Gastrocnemius medialis (tissue), 4 donors: ENCODE measurements around the gene WIZ. TPM values are rescaled to one million over a fixed set of nuclear protein-coding genes. Genes with fewer than 3 reads are reported as not detected.

ENCODE experiments used
- ATAC-seq, 2 donors: fragments of 150-250 bp; one replicate each; pipeline ENCODE4 v1.9.1; 2016
- DNase-seq, 2 donors: peaks; one replicate each; pipeline ENCODE4 v3.0.0-alpha.2; 2019
- H3K27ac ChIP-seq, 4 donors: fragments of 200-600 bp; sonication (generic); 1 replicate in 1 of 4; 2 replicates in 3 of 4; pipeline ENCODE4 v1.5.1; 2016 to 2018; ENCODE audit warnings: mild to moderate bottlenecking in 2 of 4, moderate library complexity in 1 of 4
- H3K27me3 ChIP-seq, 3 donors: fragments of 200-600 bp; sonication (generic) in 2 of 3; 1 replicate in 1 of 3; 2 replicates in 2 of 3; pipeline versions ENCODE4 v1.5.1 to v1.6.0; 2016 to 2019; ENCODE audit warnings: mild to moderate bottlenecking in 1 of 3, moderate library complexity in 1 of 3
- H3K36me3 ChIP-seq, 2 donors: fragments of 200-600 bp; sonication (generic) in 1 of 2; one replicate each; pipeline ENCODE4 v1.5.1; 2017 to 2018
- H3K4me1 ChIP-seq, 2 donors: fragments of 200-600 bp; sonication (generic) in 1 of 2; one replicate each; pipeline ENCODE4 v1.5.1; 2016 to 2017; ENCODE audit warnings: mild to moderate bottlenecking in 2 of 2
- H3K4me3 ChIP-seq, 4 donors: fragments of 200-600 bp; sonication (generic) in 3 of 4; 1 replicate in 1 of 4; 2 replicates in 3 of 4; pipeline ENCODE4 v1.5.1; 2016 to 2019; ENCODE audit warnings: mild to moderate bottlenecking in 2 of 4
- H3K9me3 ChIP-seq, 3 donors: fragments of 200-600 bp; sonication (generic) in 2 of 3; 1 replicate in 1 of 3; 2 replicates in 2 of 3; pipeline ENCODE4 v1.5.1; 2016 to 2019
- CTCF ChIP-seq, 5 experiments: fragments of 450-650 bp in 3 of 5; fragments of 200-600 bp in 2 of 5; sonication (generic) in 2 of 5; IDR thresholded peaks in 4 of 5; conservative IDR thresholded peaks in 1 of 5; 1 replicate in 4 of 5; 2 replicates in 1 of 5; pipeline ENCODE4 v1.5.1; 2016 to 2019; ENCODE audit warnings: antibody characterized with exemption in 5 of 5, mild to moderate bottlenecking in 3 of 5, moderate library complexity in 3 of 5
- POLR2A ChIP-seq, 2 donors: fragments of 450-650 bp; IDR thresholded peaks; one replicate each; pipeline ENCODE4 v1.6.1; 2017; ENCODE audit warnings: antibody characterized with exemption in 2 of 2, mild to moderate bottlenecking in 2 of 2, moderate library complexity in 2 of 2
- in situ Hi-C, 4 donors: fragments of 200-750 bp; cut with MboI; loops; one replicate each; pipeline versions ENCODE4 v1.15.0 to v1.8.0; 2017; ENCODE audit warnings: low sequenced_read_pairs in 4 of 4
- intact Hi-C: fragments of 100-400 bp; cut with DNase I; formaldehyde crosslinking; loops from one replicate; pipeline ENCODE4 v1.15.1; 2023; ENCODE audit warnings: low total_unique reads
- total RNA-seq, 4 donors: library from RNA; depleted of rRNA; stranded (reverse); fragments of >200 nt; gene quantifications; one replicate each; pipeline versions ENCODE4 v1.1.0 to v1.2.3, GENCODE V29; 2016

The WIZ gene
- total RNA-seq, 4 donors from 2014 or later: 28.0 to 40.6 (median 32.5) TPM

- peak overlapping the region; percentile 92 to 99 (median 96) for H3K27ac ChIP-seq
- in situ Hi-C loops: loop anchor here (10.0 to 25.0 kb wide), 3 partner anchors 60 to 187 kb away; no protein-coding TSS in a partner anchor
- ATAC-seq: peak; percentile 40 to 48
- H3K27me3 ChIP-seq: no peaks in the 10 kb centered on the region
- TF ChIP-seq POLR2A (IDR thresholded peaks at IDR 0.05): peak in 1 of 2 donors; percentile 48
- TF ChIP-seq CTCF (IDR thresholded peaks at IDR 0.05 in 4 of 5, conservative IDR thresholded peaks at IDR 0.05 in 1 of 5): no peak
- peaks cover 46 to 48% of the 10 kb centered on the region in 2 donors for H3K4me1 ChIP-seq
- intact Hi-C loops: loop anchor here (5.0 kb wide), 1 partner anchor 182 kb away; no protein-coding TSS in a partner anchor
- peak overlapping the region; percentile 12 to 37 (median 21) for H3K4me3 ChIP-seq
- H3K36me3 ChIP-seq: peaks cover 0 to 39% of the 10 kb centered on the region in 2 donors
- H3K9me3 ChIP-seq: no peaks in the 10 kb centered on the region
- DNase-seq: peak; percentile 81 to 85
Observed at GRCh38 chr19:15374796-15375440, 74.8 kb downstream of the WIZ start.

DNA sequence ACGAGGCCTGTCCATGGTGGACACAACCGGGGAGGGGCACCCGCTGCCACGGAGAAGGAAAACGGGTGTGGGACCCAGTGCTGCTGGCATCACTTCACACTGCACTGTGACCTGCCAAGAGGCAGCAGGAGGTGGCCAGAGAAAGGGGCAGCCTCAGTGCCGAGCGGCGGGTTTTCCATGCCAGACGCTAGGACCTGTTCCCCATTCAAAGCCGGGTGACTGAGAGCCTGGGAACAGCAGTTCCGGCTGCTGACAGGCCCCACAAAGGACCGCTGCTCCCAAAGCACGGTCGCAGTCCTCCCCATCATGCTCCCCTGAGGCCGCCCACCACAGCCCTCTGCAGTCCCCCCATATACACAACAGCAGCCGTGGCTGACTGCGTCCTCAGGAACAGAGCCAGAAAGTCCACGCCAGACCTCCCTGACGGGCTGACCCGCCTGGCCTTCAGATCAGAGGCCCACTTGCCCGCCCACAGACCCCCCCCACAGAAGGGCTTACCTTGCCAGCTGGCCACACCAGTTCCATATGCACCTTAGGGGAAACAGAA lies 75.6 kb downstream of the WIZ start:
- H3K4me3 ChIP-seq: peak overlapping the region; percentile 12 to 37 (median 21)
- no peak for TF ChIP-seq POLR2A (IDR thresholded peaks at IDR 0.05)
- TF ChIP-seq CTCF (IDR thresholded peaks at IDR 0.05 in 4 of 5, conservative IDR thresholded peaks at IDR 0.05 in 1 of 5): no peak
- no peaks in the 10 kb centered on the region for H3K9me3 ChIP-seq
- peaks cover 0 to 46% of the 10 kb centered on the region in 2 donors for H3K36me3 ChIP-seq
- DNase-seq: no peak
- intact Hi-C loops: no loop called here
- H3K4me1 ChIP-seq: peaks cover 46 to 48% of the 10 kb centered on the region in 2 donors
- no peak for ATAC-seq
- peak overlapping the region; percentile 92 to 99 (median 96) for H3K27ac ChIP-seq
- H3K27me3 ChIP-seq: no peaks in the 10 kb centered on the region
- in situ Hi-C loops: loop anchor here in 3 of 4 donors (10.0 to 25.0 kb wide), 3 partner anchors 61 to 188 kb away; no protein-coding TSS in a partner anchor

- intact Hi-C loops: no loop called here
- Histone ChIP-seq H3K4me3 (no peak overlapping the region), H3K4me1 (peaks cover 46 to 48% of the 10 kb centered on the region in 2 donors), H3K27ac (peak overlapping the region; percentile 92 to 99 (median 96)), H3K36me3 (peaks cover 0 to 52% of the 10 kb centered on the region in 2 donors), H3K9me3 (no peaks in the 10 kb centered on the region), H3K27me3 (no peaks in the 10 kb centered on the region)
- no peak for DNase-seq
- no peak for ATAC-seq
- in situ Hi-C loops: loop anchor here in 3 of 4 donors (10.0 to 25.0 kb wide), 3 partner anchors 61 to 189 kb away; no protein-coding TSS in a partner anchor
- TF ChIP-seq CTCF (IDR thresholded peaks at IDR 0.05 in 4 of 5, conservative IDR thresholded peaks at IDR 0.05 in 1 of 5): no peak
- TF ChIP-seq POLR2A (IDR thresholded peaks at IDR 0.05): no peak
Observed at GRCh38 chr19:15373644-15374043, 76.1 kb downstream of the WIZ start.

- no peak for TF ChIP-seq CTCF (IDR thresholded peaks at IDR 0.05 in 4 of 5, conservative IDR thresholded peaks at IDR 0.05 in 1 of 5)
- no peak for TF ChIP-seq POLR2A (IDR thresholded peaks at IDR 0.05)
- Histone ChIP-seq H3K27me3 (no peaks in the 10 kb centered on the region), H3K4me1 (peaks cover 43 to 46% of the 10 kb centered on the region in 2 donors), H3K27ac (peak overlapping the region; percentile 4 to 97 (median 55)), H3K9me3 (no peaks in the 10 kb centered on the region), H3K36me3 (peaks cover 0 to 59% of the 10 kb centered on the region in 2 donors), H3K4me3 (no peak overlapping the region)
- ATAC-seq (no peak), DNase-seq (no peak)
- intact Hi-C loops: no loop called here
- in situ Hi-C loops: loop anchor here in 3 of 4 donors (10.0 to 25.0 kb wide), 3 partner anchors 62 to 189 kb away; no protein-coding TSS in a partner anchor
Observed at GRCh38 chr19:15372891-15373301, 76.9 kb downstream of the WIZ start.
